Activated T-cell treated with anti-CD3 and anti-CD28 coated beads for 4 hours (primary cell): Measurements from ENCODE around the gene CPA3.

Experiments
- DNase-seq: peaks from one replicate; pipeline ENCODE4 v3.0.0-alpha.2; 2020

Gene CPA3

GRCh38 chr3:148861277-148861869 is 3.7 kb upstream of the CPA3 start:
- no peak for DNase-seq

- no peak for DNase-seq
Observed at GRCh38 chr3:148863297-148863696, 1.8 kb upstream of the CPA3 start.

GRCh38 chr3:148863814-148864213 is 1.3 kb upstream of the CPA3 start:
- DNase-seq: no peak

GRCh38 chr3:148866261-148866660 is 1.2 kb downstream of the CPA3 start:
- no peak for DNase-seq

GRCh38 chr3:148873270-148873927 is 8.3 kb downstream of the CPA3 start:
- DNase-seq: no peak

- DNase-seq: no peak
Observed at GRCh38 chr3:148873977-148874376, 8.9 kb downstream of the CPA3 start.

GRCh38 chr3:148878095-148878494 is 13.0 kb downstream of the CPA3 start:
- DNase-seq: no peak

GRCh38 chr3:148879256-148879655 is 14.2 kb downstream of the CPA3 start:
- DNase-seq: no peak

- DNase-seq: no peak
Observed at GRCh38 chr3:148880681-148881080, 15.6 kb downstream of the CPA3 start.

GRCh38 chr3:148881286-148881685 is 16.2 kb downstream of the CPA3 start:
- DNase-seq: no peak

- no peak for DNase-seq
Observed at GRCh38 chr3:148882288-148882687, 17.2 kb downstream of the CPA3 start.

- DNase-seq: no peak
Observed at GRCh38 chr3:148883163-148883562, 18.1 kb downstream of the CPA3 start.

- DNase-seq: no peak
Observed at GRCh38 chr3:148884261-148884660, 19.2 kb downstream of the CPA3 start.

- DNase-seq: no peak
Observed at GRCh38 chr3:148889828-148890227, 24.7 kb downstream of the CPA3 start.

GRCh38 chr3:148896062-148896461 is 31.0 kb downstream of the CPA3 start:
- DNase-seq: no peak

- no peak for DNase-seq
Observed at GRCh38 chr3:148901987-148902791, 37.1 kb downstream of the CPA3 start.

GRCh38 chr3:148903022-148903442 is 37.9 kb downstream of the CPA3 start:
- DNase-seq: no peak

- no peak for DNase-seq
Observed at GRCh38 chr3:148903941-148904340, 38.8 kb downstream of the CPA3 start.

- DNase-seq: no peak
Observed at GRCh38 chr3:148906667-148907066, 41.6 kb downstream of the CPA3 start.

GRCh38 chr3:148911173-148911572 is 46.1 kb downstream of the CPA3 start:
- no peak for DNase-seq

GRCh38 chr3:148911592-148911991 is 46.5 kb downstream of the CPA3 start:
- no peak for DNase-seq

- no peak for DNase-seq
Observed at GRCh38 chr3:148914936-148915690, 50.0 kb downstream of the CPA3 start.

- DNase-seq: no peak
Observed at GRCh38 chr3:148916132-148916531, 51.0 kb downstream of the CPA3 start.
